ENCODE measurements around the gene SLX4IP.

DNA sequence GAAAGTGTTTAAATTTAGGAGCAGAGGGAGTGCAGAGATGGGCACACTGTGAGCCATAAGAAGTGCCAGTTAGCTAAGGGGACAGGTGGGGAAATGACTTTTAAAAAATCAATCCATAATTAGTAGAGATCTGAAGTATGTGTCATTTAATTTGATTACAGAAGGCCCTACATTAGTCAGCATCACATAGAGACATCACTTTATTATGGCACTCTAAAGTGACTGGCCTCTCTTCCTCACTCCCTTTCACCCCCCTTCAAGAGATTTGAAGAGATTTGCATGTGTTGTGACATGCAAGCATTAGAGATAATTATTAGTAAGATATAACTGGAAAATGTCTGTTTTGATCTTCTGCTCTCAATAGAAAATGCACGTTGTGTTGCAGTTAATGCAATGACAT, 86.7 kb downstream of the SLX4IP start:
- TF ChIP-seq, protein P1, sequence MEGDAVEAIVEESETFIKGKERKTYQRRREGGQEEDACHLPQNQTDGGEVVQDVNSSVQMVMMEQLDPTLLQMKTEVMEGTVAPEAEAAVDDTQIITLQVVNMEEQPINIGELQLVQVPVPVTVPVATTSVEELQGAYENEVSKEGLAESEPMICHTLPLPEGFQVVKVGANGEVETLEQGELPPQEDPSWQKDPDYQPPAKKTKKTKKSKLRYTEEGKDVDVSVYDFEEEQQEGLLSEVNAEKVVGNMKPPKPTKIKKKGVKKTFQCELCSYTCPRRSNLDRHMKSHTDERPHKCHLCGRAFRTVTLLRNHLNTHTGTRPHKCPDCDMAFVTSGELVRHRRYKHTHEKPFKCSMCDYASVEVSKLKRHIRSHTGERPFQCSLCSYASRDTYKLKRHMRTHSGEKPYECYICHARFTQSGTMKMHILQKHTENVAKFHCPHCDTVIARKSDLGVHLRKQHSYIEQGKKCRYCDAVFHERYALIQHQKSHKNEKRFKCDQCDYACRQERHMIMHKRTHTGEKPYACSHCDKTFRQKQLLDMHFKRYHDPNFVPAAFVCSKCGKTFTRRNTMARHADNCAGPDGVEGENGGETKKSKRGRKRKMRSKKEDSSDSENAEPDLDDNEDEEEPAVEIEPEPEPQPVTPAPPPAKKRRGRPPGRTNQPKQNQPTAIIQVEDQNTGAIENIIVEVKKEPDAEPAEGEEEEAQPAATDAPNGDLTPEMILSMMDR (conservative IDR thresholded peaks at IDR 0.05; ENCODE audit: low read depth, low read length): no peak
- TF ChIP-seq EZH2 (IDR thresholded peaks at IDR 0.05; ENCODE audit: low read length, unreplicated experiment) (no peak), EZH2phosphoT487 (IDR thresholded peaks at IDR 0.05; ENCODE audit: borderline replicate concordance, low read length) (no peak)

All from PC-3 (cell line).